ENCODE results near the gene ESYT1. TPM values are rescaled to one million over a fixed set of nuclear protein-coding genes. Genes with fewer than 3 reads are reported as not detected.

ESYT1 gene
- total and polyA plus RNA-seq, 2 donors (not counting 1 experiment from before 2014, with no cell fraction given): 182 to 446 TPM

DNA sequence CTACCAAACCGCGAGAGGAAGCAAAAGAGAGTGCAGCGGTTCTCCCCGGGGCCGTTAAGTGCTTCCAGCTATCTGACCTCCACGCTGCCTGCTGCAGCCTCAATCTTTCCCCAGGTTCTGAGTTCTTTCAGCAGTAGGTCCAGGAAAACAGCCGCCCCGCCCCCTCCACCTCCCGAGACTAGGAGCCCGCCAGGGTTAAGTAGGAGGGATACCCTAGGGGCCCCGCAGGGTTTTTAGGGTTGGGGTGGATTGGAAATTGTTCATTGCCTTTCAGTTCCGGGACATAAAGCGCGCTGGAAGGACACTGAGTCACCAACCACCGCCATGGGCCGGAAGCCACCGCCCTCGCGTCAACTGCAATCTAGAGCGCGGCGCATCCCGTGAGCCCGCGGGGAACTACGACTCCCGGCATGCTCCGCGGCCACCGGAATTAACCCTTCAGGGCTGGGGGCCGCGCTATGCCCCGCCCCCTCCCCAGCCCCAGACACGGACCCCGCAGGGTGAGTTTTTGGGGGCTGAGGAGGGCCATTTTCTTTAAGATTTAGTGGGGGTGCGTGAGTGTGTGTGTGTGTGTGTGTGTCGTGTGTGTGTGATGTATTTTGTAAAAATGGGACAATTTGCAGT lies 24.2 kb downstream of the ESYT1 start, which contains the start of gene MYL6B:
Gene MYL6B, plus strand, starts transcription at position 456 of the 624 bp plus-strand sequence. CDS start 1,332 bp downstream, outside the sequence.
- Histone ChIP-seq H3K27ac (ENCODE audit: insufficient read depth, low read length) (peak within 1 kb of the TSS; percentile 76), H3K4me3 (replicated peaks in 1 of 4; ENCODE audit: control extremely low read depth in 1 of 4, insufficient read depth in 1 of 4, low read depth in 3 of 4, low read length in 4 of 4) (peak within 1 kb of the TSS; percentile 53 to 83 (median 68)), H4K20me1 (ENCODE audit: control insufficient read depth, extremely low read depth, insufficient read depth, low read length) (no peaks in the 10 kb centered on the region), H3K36me3 (ENCODE audit: control insufficient read depth, insufficient read depth, low read length) (no peaks in the 10 kb centered on the region), H3K4me1 (ENCODE audit: control insufficient read depth, extremely low read depth, insufficient read depth, low read length) (peaks cover 14% of the 10 kb centered on the region), H3K9ac (ENCODE audit: insufficient read depth, low read length) (peak within 1 kb of the TSS; percentile 46), H3K9me3 (ENCODE audit: control insufficient read depth, insufficient read depth, low read depth, low read length) (no peaks in the 10 kb centered on the region), H3K79me2 (ENCODE audit: control insufficient read depth, insufficient read depth, low read length) (peaks cover 5% of the 10 kb centered on the region), H2AFZ (ENCODE audit: low read length) (peak within 1 kb of the TSS; percentile 65), H3K27me3 (ENCODE audit: control insufficient read depth, insufficient read depth, low read length) (no peaks in the 10 kb centered on the region), H3K4me2 (ENCODE audit: extremely low read depth, insufficient read depth, low read length) (peak within 1 kb of the TSS; percentile 92)
- peak; percentile 88 for DNase-seq (ENCODE audit: low read depth in 2 of 2)
- TF ChIP-seq, protein P1, sequence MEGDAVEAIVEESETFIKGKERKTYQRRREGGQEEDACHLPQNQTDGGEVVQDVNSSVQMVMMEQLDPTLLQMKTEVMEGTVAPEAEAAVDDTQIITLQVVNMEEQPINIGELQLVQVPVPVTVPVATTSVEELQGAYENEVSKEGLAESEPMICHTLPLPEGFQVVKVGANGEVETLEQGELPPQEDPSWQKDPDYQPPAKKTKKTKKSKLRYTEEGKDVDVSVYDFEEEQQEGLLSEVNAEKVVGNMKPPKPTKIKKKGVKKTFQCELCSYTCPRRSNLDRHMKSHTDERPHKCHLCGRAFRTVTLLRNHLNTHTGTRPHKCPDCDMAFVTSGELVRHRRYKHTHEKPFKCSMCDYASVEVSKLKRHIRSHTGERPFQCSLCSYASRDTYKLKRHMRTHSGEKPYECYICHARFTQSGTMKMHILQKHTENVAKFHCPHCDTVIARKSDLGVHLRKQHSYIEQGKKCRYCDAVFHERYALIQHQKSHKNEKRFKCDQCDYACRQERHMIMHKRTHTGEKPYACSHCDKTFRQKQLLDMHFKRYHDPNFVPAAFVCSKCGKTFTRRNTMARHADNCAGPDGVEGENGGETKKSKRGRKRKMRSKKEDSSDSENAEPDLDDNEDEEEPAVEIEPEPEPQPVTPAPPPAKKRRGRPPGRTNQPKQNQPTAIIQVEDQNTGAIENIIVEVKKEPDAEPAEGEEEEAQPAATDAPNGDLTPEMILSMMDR (conservative IDR thresholded peaks at IDR 0.05 in 1 of 2, IDR thresholded peaks at IDR 0.05 in 1 of 2; ENCODE audit: low read depth in 1 of 2, low read length in 2 of 2): no peak
- TF ChIP-seq EZH2 (IDR thresholded peaks at IDR 0.05; ENCODE audit: low read length, missing control alignments): no peak

DNA sequence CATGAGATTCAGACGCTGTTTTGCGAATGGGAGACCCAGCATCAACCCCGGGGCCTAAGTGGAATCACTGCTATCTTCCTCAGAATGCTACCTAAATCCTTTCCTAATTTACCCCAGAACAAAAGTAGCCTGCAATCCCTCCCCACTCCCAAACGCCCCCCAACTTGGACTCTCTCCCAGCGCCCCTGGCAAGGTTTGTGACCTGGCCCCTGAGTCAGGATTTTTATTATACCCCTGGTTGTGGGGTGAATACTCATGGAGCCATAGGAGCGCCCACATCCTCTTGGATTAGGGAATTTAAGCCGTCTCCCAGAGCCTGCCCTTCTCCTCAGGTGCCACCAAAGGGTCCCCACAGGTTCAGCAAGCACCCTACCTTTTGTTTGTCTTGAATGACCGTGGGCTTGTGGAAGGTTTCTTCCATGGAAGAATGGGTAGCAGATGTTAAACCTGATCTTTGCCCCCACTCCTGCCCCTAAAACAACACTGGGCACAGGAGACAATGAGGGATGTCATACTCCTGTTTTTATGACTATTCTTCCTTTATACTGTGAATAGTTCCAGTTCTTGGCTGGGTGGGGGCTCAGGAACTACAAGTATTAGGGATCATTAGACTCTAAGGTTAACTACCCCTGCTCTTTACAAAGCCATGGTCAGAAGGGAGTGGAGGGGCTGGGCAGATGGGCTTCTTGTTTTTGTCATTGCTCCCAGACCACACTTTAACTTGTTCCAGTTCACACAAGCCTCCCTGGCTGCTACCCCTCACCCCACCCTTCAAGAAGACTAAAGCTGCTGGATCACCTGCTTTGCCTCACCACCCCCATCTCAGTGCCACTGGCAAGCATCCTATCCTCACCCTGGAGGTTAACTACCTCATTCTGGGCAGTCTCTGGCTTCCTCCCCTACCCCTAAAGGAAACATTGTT lies 24.9 kb downstream of the ESYT1 start:
- TF ChIP-seq EZH2 (IDR thresholded peaks at IDR 0.05; ENCODE audit: low read length, missing control alignments): no peak
- no peak for DNase-seq (ENCODE audit: low read depth in 2 of 2)
- H3K27me3 ChIP-seq (ENCODE audit: control insufficient read depth, insufficient read depth, low read length): no peaks in the 10 kb centered on the region
- H3K79me2 ChIP-seq (ENCODE audit: control insufficient read depth, insufficient read depth, low read length): peaks cover 5% of the 10 kb centered on the region
- H3K27ac ChIP-seq (ENCODE audit: insufficient read depth, low read length): peak overlapping the region; percentile 76
- H3K9me3 ChIP-seq (ENCODE audit: control insufficient read depth, insufficient read depth, low read depth, low read length): no peaks in the 10 kb centered on the region
- peak overlapping the region; percentile 18 for H2AFZ ChIP-seq (ENCODE audit: low read length)
- no peaks in the 10 kb centered on the region for H4K20me1 ChIP-seq (ENCODE audit: control insufficient read depth, extremely low read depth, insufficient read depth, low read length)
- H3K4me1 ChIP-seq (ENCODE audit: control insufficient read depth, extremely low read depth, insufficient read depth, low read length): peaks cover 16% of the 10 kb centered on the region
- peak overlapping the region; percentile 86 for H3K4me2 ChIP-seq (ENCODE audit: extremely low read depth, insufficient read depth, low read length)
- peak overlapping the region; percentile 46 for H3K9ac ChIP-seq (ENCODE audit: insufficient read depth, low read length)
- H3K4me3 ChIP-seq (replicated peaks in 1 of 4; ENCODE audit: control extremely low read depth in 1 of 4, insufficient read depth in 1 of 4, low read depth in 3 of 4, low read length in 4 of 4): peak overlapping the region; percentile 53 to 83 (median 68)
- H3K36me3 ChIP-seq (ENCODE audit: control insufficient read depth, insufficient read depth, low read length): no peaks in the 10 kb centered on the region

DNA sequence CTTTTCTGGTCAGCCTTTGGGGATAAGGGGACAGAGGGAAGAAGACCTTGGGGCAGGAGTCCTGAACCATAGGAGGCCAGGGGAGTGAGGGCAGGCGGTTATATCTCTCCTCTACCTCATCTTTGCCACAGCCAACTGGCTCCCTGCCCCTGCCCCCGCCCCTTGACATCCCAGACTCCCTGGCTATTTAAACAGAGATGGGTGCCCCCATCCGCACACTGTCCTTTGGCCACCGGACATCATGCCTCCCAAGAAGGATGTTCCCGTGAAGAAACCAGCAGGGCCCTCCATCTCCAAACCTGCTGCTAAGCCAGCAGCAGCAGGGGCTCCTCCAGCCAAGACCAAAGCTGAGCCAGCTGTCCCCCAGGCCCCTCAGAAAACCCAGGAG lies 25.6 kb downstream of the ESYT1 start:
- TF ChIP-seq, protein P1 (conservative IDR thresholded peaks at IDR 0.05 in 1 of 2, IDR thresholded peaks at IDR 0.05 in 1 of 2; ENCODE audit: low read depth in 1 of 2, low read length in 2 of 2): no peak
- TF ChIP-seq EZH2 (IDR thresholded peaks at IDR 0.05; ENCODE audit: low read length, missing control alignments): no peak

More for the DNA sequence above, 25.6 kb downstream of the ESYT1 start:
- H3K4me1 ChIP-seq (ENCODE audit: control insufficient read depth, extremely low read depth, insufficient read depth, low read length): peaks cover 16% of the 10 kb centered on the region
- H3K4me2 ChIP-seq (ENCODE audit: extremely low read depth, insufficient read depth, low read length): peak overlapping the region; percentile 86
- H3K27me3 ChIP-seq (ENCODE audit: control insufficient read depth, insufficient read depth, low read length): no peaks in the 10 kb centered on the region
- no peaks in the 10 kb centered on the region for H4K20me1 ChIP-seq (ENCODE audit: control insufficient read depth, extremely low read depth, insufficient read depth, low read length)
- H3K36me3 ChIP-seq (ENCODE audit: control insufficient read depth, insufficient read depth, low read length): no peaks in the 10 kb centered on the region
- no peak overlapping the region for H3K9ac ChIP-seq (ENCODE audit: insufficient read depth, low read length)
- H3K79me2 ChIP-seq (ENCODE audit: control insufficient read depth, insufficient read depth, low read length): peaks cover 10% of the 10 kb centered on the region
- H3K9me3 ChIP-seq (ENCODE audit: control insufficient read depth, insufficient read depth, low read depth, low read length): no peaks in the 10 kb centered on the region
- H3K4me3 ChIP-seq (replicated peaks in 1 of 4; ENCODE audit: control extremely low read depth in 1 of 4, insufficient read depth in 1 of 4, low read depth in 3 of 4, low read length in 4 of 4): peak overlapping the region in 1 of 4 experiments; percentile 83
- no peak overlapping the region for H3K27ac ChIP-seq (ENCODE audit: insufficient read depth, low read length)
- no peak for DNase-seq (ENCODE audit: low read depth in 2 of 2)
- H2AFZ ChIP-seq (ENCODE audit: low read length): no peak overlapping the region

All from fibroblast of lung (primary cell).